HepG2 (cell line): ENCODE results near the gene LTB4R2. TPM values are rescaled to one million over a fixed set of nuclear protein-coding genes. Genes with fewer than 3 reads are reported as not detected.

Experiments used
- FOSL2 ChIP-seq: sonication (generic); formaldehyde crosslinking; IDR thresholded peaks from 2 replicates; pipeline ENCODE4 v1.4.0; 2020; ENCODE audit warnings: missing genetic modification reagents
- HMG20B ChIP-seq: conservative IDR thresholded peaks from 2 replicates; pipeline ENCODE4 v1.6.1; 2016; ENCODE audit warnings: missing genetic modification reagents, missing compliant biosample characterization
- JARID2 ChIP-seq: sonication (generic); formaldehyde crosslinking; IDR thresholded peaks from 2 replicates; pipeline ENCODE4 v1.8.1; 2023; ENCODE audit warnings: missing genetic modification reagents, inconsistent platforms; ENCODE audit not compliant: insufficient replicate concordance
- KAT8 ChIP-seq: IDR thresholded peaks from 2 replicates; pipeline ENCODE4 v1.6.1; 2016; ENCODE audit warnings: missing genetic modification reagents, missing compliant biosample characterization
- MEF2D ChIP-seq: sonication (generic); formaldehyde crosslinking; IDR thresholded peaks from 2 replicates; pipeline ENCODE4 v1.5.1; 2020; ENCODE audit warnings: mild to moderate bottlenecking, missing genetic modification reagents
- SALL1 ChIP-seq: sonication (generic); formaldehyde crosslinking; IDR thresholded peaks from 2 replicates; pipeline ENCODE4 v1.8.0; 2022; ENCODE audit warnings: mild to moderate bottlenecking, missing genetic modification reagents
- ZNF30 ChIP-seq: sonication (generic); formaldehyde crosslinking; IDR thresholded peaks from 2 replicates; pipeline ENCODE4 v1.5.0; 2020; ENCODE audit warnings: mild to moderate bottlenecking, missing genetic modification reagents
- ZNF740 ChIP-seq: sonication (generic); formaldehyde crosslinking; IDR thresholded peaks from 2 replicates; pipeline ENCODE4 v1.4.0; 2020; ENCODE audit warnings: missing genetic modification reagents
- ZNF883 ChIP-seq: sonication (generic); formaldehyde crosslinking; IDR thresholded peaks from 2 replicates; pipeline ENCODE4 v1.5.1; 2020; ENCODE audit warnings: mild to moderate bottlenecking, missing genetic modification reagents; ENCODE audit errors: not compliant biosample characterization
- polyA plus RNA-seq, 8 experiments: library from polyadenylated mRNA; depleted of rRNA in 3 of 8; stranded (reverse) in 7 of 8; unstranded in 1 of 8; fragments of >200 nt; fragmentation: Illumina TruSeq in 4 of 8; extraction: Trizol in 4 of 8; gene quantifications; 2 replicates each; pipeline versions ENCODE4 v1.2.1 to v1.2.3, GENCODE V29; 2011 to 2016; ENCODE audit warnings: low read depth in 4 of 8, missing spikeins in 1 of 8, mixed read lengths in 1 of 8; ENCODE audit not compliant: insufficient read depth in 1 of 8
- total RNA-seq, 5 experiments: library from RNA; depleted of rRNA; stranded (reverse); fragments of >200 nt; fragmentation: Illumina TruSeq; extraction: Trizol; gene quantifications; 2 replicates each; pipeline ENCODE4 v1.2.3, GENCODE V29; 2016; ENCODE audit warnings: low read depth in 1 of 5
- TF ChIP-seq, protein P1 (sequence below): sonication (generic); formaldehyde crosslinking; IDR thresholded peaks from 2 replicates; pipeline ENCODE4 v1.5.0; 2020; ENCODE audit warnings: mild to moderate bottlenecking, missing genetic modification reagents
- TF ChIP-seq, protein P2 (sequence below): sonication (generic); formaldehyde crosslinking; IDR thresholded peaks from 2 replicates; pipeline ENCODE4 v1.4.0; 2020; ENCODE audit warnings: mild to moderate bottlenecking, missing genetic modification reagents
- TF ChIP-seq, protein P3 (sequence below): sonication (generic); formaldehyde crosslinking; IDR thresholded peaks from 2 replicates; pipeline ENCODE4 v1.5.0; 2020; ENCODE audit warnings: mild to moderate bottlenecking, missing genetic modification reagents, borderline replicate concordance

Gene LTB4R2
- total and polyA plus RNA-seq, 2 of the 13 experiments (the other 11 are each of a cell fraction or from before 2014, with no cell fraction given): 3.9 to 6.9 TPM

DNA sequence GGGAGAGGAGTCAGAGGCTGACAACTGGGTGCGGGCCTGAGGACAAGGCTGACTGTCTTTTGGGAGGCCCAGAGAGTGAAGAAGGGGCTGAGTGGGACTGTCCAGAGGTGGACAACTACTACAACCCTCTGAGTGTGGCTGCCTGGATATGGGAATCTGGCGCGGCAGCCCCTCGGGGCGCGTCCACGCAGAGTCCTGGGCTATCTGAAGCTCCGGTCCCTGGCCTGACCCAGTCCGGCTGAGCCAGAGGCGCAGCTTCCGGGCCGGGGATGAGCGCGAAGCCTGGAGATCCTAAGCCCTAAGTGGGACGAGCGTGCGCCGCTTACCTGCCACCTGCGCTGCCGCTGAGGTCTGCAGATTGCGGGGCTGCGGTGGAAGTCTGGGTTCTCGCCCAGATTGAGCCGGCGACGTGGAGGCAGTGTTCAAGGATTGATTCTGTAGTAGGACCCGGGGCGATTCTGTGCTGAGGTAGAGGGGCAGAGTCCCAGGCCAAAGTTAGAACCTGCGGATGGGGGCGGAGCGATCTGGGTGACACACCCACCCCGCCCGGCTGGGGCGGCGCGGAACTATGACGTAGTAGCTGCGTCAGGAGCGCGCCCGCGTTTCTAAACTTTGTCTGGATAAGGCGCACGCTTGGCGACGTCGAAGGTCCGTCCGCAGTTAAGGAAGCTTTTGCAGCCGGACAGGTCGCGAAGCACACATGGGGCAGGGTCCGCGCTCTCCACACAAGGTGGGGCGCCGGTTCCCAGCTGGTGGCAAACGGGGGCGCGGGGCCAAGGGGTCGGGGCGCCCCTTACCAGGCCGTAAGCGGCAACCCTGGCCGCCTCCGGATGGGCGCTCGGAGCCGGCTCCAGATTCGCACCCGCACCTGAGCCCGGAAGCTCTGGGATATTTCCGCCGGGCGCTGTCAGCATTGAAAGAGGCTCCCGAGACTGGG is 10.4 kb upstream of the LTB4R2 start, which contains the start of the genes DHRS1 and NOP9 (continued):
- TF ChIP-seq, protein P1, sequence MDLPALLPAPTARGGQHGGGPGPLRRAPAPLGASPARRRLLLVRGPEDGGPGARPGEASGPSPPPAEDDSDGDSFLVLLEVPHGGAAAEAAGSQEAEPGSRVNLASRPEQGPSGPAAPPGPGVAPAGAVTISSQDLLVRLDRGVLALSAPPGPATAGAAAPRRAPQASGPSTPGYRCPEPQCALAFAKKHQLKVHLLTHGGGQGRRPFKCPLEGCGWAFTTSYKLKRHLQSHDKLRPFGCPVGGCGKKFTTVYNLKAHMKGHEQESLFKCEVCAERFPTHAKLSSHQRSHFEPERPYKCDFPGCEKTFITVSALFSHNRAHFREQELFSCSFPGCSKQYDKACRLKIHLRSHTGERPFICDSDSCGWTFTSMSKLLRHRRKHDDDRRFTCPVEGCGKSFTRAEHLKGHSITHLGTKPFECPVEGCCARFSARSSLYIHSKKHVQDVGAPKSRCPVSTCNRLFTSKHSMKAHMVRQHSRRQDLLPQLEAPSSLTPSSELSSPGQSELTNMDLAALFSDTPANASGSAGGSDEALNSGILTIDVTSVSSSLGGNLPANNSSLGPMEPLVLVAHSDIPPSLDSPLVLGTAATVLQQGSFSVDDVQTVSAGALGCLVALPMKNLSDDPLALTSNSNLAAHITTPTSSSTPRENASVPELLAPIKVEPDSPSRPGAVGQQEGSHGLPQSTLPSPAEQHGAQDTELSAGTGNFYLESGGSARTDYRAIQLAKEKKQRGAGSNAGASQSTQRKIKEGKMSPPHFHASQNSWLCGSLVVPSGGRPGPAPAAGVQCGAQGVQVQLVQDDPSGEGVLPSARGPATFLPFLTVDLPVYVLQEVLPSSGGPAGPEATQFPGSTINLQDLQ (CRISPR knock-in tag): no peak
- TF ChIP-seq, protein P2, sequence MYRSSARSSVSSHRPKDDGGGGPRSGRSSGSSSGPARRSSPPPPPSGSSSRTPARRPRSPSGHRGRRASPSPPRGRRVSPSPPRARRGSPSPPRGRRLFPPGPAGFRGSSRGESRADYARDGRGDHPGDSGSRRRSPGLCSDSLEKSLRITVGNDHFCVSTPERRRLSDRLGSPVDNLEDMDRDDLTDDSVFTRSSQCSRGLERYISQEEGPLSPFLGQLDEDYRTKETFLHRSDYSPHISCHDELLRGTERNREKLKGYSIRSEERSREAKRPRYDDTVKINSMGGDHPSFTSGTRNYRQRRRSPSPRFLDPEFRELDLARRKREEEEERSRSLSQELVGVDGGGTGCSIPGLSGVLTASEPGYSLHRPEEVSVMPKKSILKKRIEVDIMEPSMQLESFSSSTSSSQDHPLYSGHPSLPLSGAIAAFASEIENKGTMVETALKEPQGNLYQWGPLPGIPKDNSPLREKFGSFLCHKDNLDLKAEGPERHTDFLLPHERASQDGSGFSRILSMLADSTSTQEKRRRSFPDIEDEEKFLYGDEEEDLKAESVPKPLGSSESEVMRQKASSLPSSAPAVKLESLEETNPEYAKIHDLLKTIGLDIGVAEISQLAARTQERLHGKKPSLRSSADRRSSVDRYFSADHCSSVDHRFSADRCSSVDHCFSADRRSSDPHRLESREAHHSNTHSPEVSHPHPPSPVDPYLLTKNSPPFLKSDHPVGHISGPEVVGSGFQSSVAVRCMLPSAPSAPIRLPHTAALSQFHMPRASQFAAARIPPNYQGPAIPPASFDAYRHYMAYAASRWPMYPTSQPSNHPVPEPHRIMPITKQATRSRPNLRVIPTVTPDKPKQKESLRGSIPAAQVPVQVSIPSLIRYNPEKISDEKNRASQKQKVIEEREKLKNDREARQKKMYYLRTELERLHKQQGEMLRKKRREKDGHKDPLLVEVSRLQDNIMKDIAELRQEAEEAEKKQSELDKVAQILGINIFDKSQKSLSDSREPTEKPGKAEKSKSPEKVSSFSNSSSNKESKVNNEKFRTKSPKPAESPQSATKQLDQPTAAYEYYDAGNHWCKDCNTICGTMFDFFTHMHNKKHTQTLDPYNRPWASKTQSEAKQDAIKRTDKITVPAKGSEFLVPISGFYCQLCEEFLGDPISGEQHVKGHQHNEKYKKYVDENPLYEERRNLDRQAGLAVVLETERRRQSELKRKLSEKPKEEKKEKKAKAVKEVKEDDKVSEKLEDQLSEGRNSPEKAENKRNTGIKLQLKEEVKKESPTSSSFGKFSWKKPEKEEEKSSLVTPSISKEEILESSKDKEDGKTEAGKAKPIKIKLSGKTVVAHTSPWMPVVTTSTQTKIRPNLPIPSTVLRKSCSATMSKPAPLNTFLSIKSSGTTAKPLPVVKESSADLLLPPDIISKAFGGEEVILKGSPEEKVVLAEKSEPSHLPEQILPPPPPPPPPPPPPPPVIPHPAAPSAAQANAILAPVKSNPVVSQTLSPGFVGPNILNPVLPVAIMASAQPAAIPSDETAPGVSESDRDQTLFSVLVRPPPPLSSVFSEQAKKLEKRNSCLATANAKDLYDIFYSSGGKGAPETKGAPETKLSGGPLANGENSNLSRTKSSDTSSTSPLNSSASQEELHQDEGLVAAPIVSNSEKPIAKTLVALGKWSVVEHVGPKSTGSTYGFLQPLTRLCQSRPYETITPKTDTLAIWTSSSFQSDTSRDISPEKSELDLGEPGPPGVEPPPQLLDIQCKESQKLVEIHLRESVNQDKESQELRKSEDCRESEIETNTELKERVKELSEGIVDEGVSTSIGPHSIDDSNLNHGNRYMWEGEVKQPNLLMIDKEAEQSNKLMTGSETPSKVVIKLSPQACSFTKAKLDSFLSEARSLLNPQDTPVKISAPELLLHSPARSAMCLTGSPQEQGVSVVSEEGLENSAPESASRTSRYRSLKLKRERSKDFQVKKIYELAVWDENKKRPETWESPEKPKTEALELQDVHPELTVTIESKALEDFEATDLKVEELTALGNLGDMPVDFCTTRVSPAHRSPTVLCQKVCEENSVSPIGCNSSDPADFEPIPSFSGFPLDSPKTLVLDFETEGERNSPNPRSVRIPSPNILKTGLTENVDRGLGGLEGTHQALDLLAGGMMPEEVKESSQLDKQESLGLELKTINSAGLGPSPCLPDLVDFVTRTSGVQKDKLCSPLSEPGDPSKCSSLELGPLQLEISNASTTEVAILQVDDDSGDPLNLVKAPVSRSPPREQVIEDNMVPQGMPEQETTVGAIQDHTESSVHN (CRISPR knock-in tag): no peak; the same call in none of the 2 replicates
- TF ChIP-seq MEF2D (CRISPR knock-in tag): peak; percentile 98
- peak; percentile 47; the same call in 1 of the 2 replicates for TF ChIP-seq ZNF30 (CRISPR knock-in tag)
- TF ChIP-seq FOSL2 (CRISPR knock-in tag): peak; percentile 88
- TF ChIP-seq ZNF883 (CRISPR knock-in tag): peak; percentile 97
- TF ChIP-seq, protein P3, sequence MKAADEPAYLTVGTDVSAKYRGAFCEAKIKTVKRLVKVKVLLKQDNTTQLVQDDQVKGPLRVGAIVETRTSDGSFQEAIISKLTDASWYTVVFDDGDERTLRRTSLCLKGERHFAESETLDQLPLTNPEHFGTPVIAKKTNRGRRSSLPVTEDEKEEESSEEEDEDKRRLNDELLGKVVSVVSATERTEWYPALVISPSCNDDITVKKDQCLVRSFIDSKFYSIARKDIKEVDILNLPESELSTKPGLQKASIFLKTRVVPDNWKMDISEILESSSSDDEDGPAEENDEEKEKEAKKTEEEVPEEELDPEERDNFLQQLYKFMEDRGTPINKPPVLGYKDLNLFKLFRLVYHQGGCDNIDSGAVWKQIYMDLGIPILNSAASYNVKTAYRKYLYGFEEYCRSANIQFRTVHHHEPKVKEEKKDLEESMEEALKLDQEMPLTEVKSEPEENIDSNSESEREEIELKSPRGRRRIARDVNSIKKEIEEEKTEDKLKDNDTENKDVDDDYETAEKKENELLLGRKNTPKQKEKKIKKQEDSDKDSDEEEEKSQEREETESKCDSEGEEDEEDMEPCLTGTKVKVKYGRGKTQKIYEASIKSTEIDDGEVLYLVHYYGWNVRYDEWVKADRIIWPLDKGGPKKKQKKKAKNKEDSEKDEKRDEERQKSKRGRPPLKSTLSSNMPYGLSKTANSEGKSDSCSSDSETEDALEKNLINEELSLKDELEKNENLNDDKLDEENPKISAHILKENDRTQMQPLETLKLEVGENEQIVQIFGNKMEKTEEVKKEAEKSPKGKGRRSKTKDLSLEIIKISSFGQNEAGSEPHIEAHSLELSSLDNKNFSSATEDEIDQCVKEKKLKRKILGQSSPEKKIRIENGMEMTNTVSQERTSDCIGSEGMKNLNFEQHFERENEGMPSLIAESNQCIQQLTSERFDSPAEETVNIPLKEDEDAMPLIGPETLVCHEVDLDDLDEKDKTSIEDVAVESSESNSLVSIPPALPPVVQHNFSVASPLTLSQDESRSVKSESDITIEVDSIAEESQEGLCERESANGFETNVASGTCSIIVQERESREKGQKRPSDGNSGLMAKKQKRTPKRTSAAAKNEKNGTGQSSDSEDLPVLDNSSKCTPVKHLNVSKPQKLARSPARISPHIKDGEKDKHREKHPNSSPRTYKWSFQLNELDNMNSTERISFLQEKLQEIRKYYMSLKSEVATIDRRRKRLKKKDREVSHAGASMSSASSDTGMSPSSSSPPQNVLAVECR (CRISPR knock-in tag): peak; percentile 100
- peak; percentile 55 for TF ChIP-seq ZNF740 (CRISPR knock-in tag)
- TF ChIP-seq HMG20B (CRISPR knock-in tag): peak; percentile 8; the same call in 1 of the 2 replicates
- peak; percentile 42 for TF ChIP-seq JARID2
- TF ChIP-seq SALL1: peak; percentile 96; the same call in 1 of the 2 replicates
- TF ChIP-seq KAT8 (CRISPR knock-in tag): peak; percentile 100
